Measurements from ENCODE around the gene WDPCP. TPM values are rescaled to one million over a fixed set of nuclear protein-coding genes. Genes with fewer than 3 reads are reported as not detected.

WDPCP gene
- total and polyA plus RNA-seq, 7 experiments from 2014 or later = 4.8 to 19.2 (median 15.6) TPM

- Histone ChIP-seq H3K9me3 (ENCODE audit: control insufficient read depth in 2 of 3, low read length in 3 of 3) (peaks cover 0 to 26% (median 0%) of the 10 kb centered on the region in 3 experiments), H3K27ac (ENCODE audit: low read depth, low read length) (no peak overlapping the region), H3K4me3 (ENCODE audit: low read length) (no peak overlapping the region), H3K36me3 (ENCODE audit: control insufficient read depth in 2 of 3, insufficient read depth in 3 of 3, low read length in 3 of 3) (no peaks in the 10 kb centered on the region), H3K27me3 (ENCODE audit: control insufficient read depth in 2 of 2, insufficient read depth in 2 of 2, low read length in 2 of 2) (no peaks in the 10 kb centered on the region), H3K4me1 (ENCODE audit: control insufficient read depth in 2 of 2, insufficient read depth in 2 of 2, low read length in 2 of 2) (no peaks in the 10 kb centered on the region)
- Mint-ChIP-seq H3K9me3 (peaks cover 14 to 82% (median 41%) of the 10 kb centered on the region in 11 donors), H3K4me1 (peaks cover 0 to 4% (median 0%) of the 10 kb centered on the region in 7 donors), H3K27me3 (no peaks in the 10 kb centered on the region), H3K4me3 (no peak overlapping the region), H3K27ac (no peak overlapping the region), H3K36me3 (peaks cover 0 to 55% (median 39%) of the 10 kb centered on the region in 5 donors)
- CTCF ChIA-PET = no interaction called here
- POLR2A ChIA-PET = no interaction called here
- no peak for DNase-seq
- intact Hi-C loops (cut with micrococcal nuclease) = no loop called here
- ATAC-seq = no peak
Measured at GRCh38 chr2:63268946-63269345, 319.3 kb downstream of the WDPCP start.

GRCh38 chr2:63261137-63261621 lies 327.1 kb downstream of the WDPCP start:
- ATAC-seq = no peak
- no peak overlapping the region for H3K27ac Mint-ChIP-seq
- no peak overlapping the region for H3K4me3 ChIP-seq (ENCODE audit: low read length)
- H3K27me3 ChIP-seq (ENCODE audit: control insufficient read depth in 2 of 2, insufficient read depth in 2 of 2, low read length in 2 of 2) = no peaks in the 10 kb centered on the region
- H3K36me3 Mint-ChIP-seq = peaks cover 0 to 31% (median 23%) of the 10 kb centered on the region in 5 donors
- no peaks in the 10 kb centered on the region for H3K36me3 ChIP-seq (ENCODE audit: control insufficient read depth in 2 of 3, insufficient read depth in 3 of 3, low read length in 3 of 3)
- no peak for DNase-seq
- H3K9me3 ChIP-seq (ENCODE audit: control insufficient read depth in 2 of 3, low read length in 3 of 3) = no peaks in the 10 kb centered on the region
- intact Hi-C loops (cut with micrococcal nuclease) = no loop called here
- ChIA-PET POLR2A (no interaction called here), CTCF (interaction anchor here (0.6 kb wide), 1 partner anchor 88 kb away, joined by 3 read pairs; no protein-coding TSS in a partner anchor)
- H3K4me3 Mint-ChIP-seq = no peak overlapping the region
- H3K9me3 Mint-ChIP-seq = peaks cover 0 to 23% (median 9%) of the 10 kb centered on the region in 11 donors
- H3K4me1 ChIP-seq (ENCODE audit: control insufficient read depth in 2 of 2, insufficient read depth in 2 of 2, low read length in 2 of 2) = no peaks in the 10 kb centered on the region
- H3K27ac ChIP-seq (ENCODE audit: low read depth, low read length) = no peak overlapping the region
- H3K4me1 Mint-ChIP-seq = peaks cover 0 to 8% (median 5%) of the 10 kb centered on the region in 7 donors
- no peaks in the 10 kb centered on the region for H3K27me3 Mint-ChIP-seq

- ATAC-seq (peak; percentile 36), DNase-seq (no peak)
- Histone ChIP-seq H3K4me1 (ENCODE audit: control insufficient read depth in 2 of 2, insufficient read depth in 2 of 2, low read length in 2 of 2) (no peaks in the 10 kb centered on the region), H3K27me3 (ENCODE audit: control insufficient read depth in 2 of 2, insufficient read depth in 2 of 2, low read length in 2 of 2) (no peaks in the 10 kb centered on the region), H3K27ac (ENCODE audit: low read depth, low read length) (no peak overlapping the region), H3K36me3 (ENCODE audit: control insufficient read depth in 2 of 3, insufficient read depth in 3 of 3, low read length in 3 of 3) (no peaks in the 10 kb centered on the region), H3K9me3 (ENCODE audit: control insufficient read depth in 2 of 3, low read length in 3 of 3) (no peaks in the 10 kb centered on the region), H3K4me3 (ENCODE audit: low read length) (no peak overlapping the region)
- H3K27me3 Mint-ChIP-seq = no peaks in the 10 kb centered on the region
- POLR2A ChIA-PET = no interaction called here
- CTCF ChIA-PET = no interaction called here
- peaks cover 0 to 34% (median 26%) of the 10 kb centered on the region in 5 donors for H3K36me3 Mint-ChIP-seq
- peaks cover 0 to 8% (median 5%) of the 10 kb centered on the region in 7 donors for H3K4me1 Mint-ChIP-seq
- no peak overlapping the region for H3K4me3 Mint-ChIP-seq
- intact Hi-C loops (cut with micrococcal nuclease) = no loop called here
- H3K27ac Mint-ChIP-seq = no peak overlapping the region
- peaks cover under 1 to 27% (median 9%) of the 10 kb centered on the region in 11 donors for H3K9me3 Mint-ChIP-seq
Measured at GRCh38 chr2:63257473-63257872, 330.8 kb downstream of the WDPCP start.

- Mint-ChIP-seq H3K27me3 (no peaks in the 10 kb centered on the region), H3K4me3 (no peak overlapping the region), H3K4me1 (peaks cover 0 to 5% (median 0%) of the 10 kb centered on the region in 7 donors), H3K27ac (no peak overlapping the region), H3K36me3 (peaks cover 0 to 61% (median 49%) of the 10 kb centered on the region in 5 donors), H3K9me3 (peaks cover 4 to 63% (median 26%) of the 10 kb centered on the region in 11 donors)
- ChIA-PET POLR2A (no interaction called here), CTCF (no interaction called here)
- Histone ChIP-seq H3K9me3 (ENCODE audit: control insufficient read depth in 2 of 3, low read length in 3 of 3) (no peaks in the 10 kb centered on the region), H3K27ac (ENCODE audit: low read depth, low read length) (no peak overlapping the region), H3K36me3 (ENCODE audit: control insufficient read depth in 2 of 3, insufficient read depth in 3 of 3, low read length in 3 of 3) (no peaks in the 10 kb centered on the region), H3K27me3 (ENCODE audit: control insufficient read depth in 2 of 2, insufficient read depth in 2 of 2, low read length in 2 of 2) (no peaks in the 10 kb centered on the region), H3K4me3 (ENCODE audit: low read length) (no peak overlapping the region), H3K4me1 (ENCODE audit: control insufficient read depth in 2 of 2, insufficient read depth in 2 of 2, low read length in 2 of 2) (no peaks in the 10 kb centered on the region)
- ATAC-seq = no peak
- no peak for DNase-seq
- intact Hi-C loops (cut with micrococcal nuclease) = no loop called here
Measured at GRCh38 chr2:63249161-63249560, 339.1 kb downstream of the WDPCP start.

GRCh38 chr2:63242747-63243146 lies 345.5 kb downstream of the WDPCP start:
- Histone ChIP-seq H3K9me3 (ENCODE audit: control insufficient read depth in 2 of 3, low read length in 3 of 3) (no peaks in the 10 kb centered on the region), H3K4me3 (ENCODE audit: low read length) (no peak overlapping the region), H3K27me3 (ENCODE audit: control insufficient read depth in 2 of 2, insufficient read depth in 2 of 2, low read length in 2 of 2) (no peaks in the 10 kb centered on the region), H3K27ac (ENCODE audit: low read depth, low read length) (no peak overlapping the region), H3K36me3 (ENCODE audit: control insufficient read depth in 2 of 3, insufficient read depth in 3 of 3, low read length in 3 of 3) (no peaks in the 10 kb centered on the region), H3K4me1 (ENCODE audit: control insufficient read depth in 2 of 2, insufficient read depth in 2 of 2, low read length in 2 of 2) (no peaks in the 10 kb centered on the region)
- ChIA-PET POLR2A (no interaction called here), CTCF (no interaction called here)
- Mint-ChIP-seq H3K4me3 (no peak overlapping the region), H3K4me1 (no peaks in the 10 kb centered on the region), H3K27ac (no peak overlapping the region), H3K27me3 (no peaks in the 10 kb centered on the region), H3K9me3 (peaks cover 0 to 17% (median 5%) of the 10 kb centered on the region in 11 donors), H3K36me3 (peaks cover 0 to 35% (median 28%) of the 10 kb centered on the region in 5 donors)
- intact Hi-C loops (cut with micrococcal nuclease) = no loop called here
- ATAC-seq (no peak), DNase-seq (no peak)

DNA sequence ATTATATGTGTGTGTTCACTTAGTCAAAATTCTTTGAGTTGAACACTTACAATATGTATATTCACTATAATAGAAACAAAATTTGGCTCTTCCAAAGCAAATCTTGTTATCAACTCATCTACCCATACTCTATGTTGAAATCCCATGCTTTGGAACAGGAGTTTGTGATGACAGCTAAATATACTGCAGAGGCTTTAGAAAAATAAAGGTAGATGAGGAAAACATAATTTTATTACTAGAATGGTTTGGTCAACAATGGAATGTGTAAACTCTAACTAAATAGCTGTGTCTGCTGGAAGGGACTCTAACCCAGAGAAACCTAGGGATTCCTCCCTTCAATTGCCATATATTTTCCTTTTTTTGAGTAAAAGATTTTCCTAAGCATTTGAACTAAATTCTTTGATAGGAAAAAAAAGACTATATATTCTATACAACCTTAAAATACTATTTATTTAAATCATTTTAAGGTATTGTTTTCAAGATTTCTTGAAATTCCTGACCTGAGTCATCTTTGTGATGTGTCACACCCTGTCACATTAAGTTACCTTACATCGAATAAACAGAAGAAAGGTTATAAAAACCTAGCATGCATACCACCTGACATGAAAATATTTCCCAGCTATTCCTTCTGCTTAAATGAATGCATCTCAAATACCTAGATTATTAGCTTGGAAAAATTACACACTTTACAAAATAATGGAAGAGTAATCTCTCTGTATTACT lies 362.2 kb downstream of the WDPCP start:
- ChIA-PET CTCF (no interaction called here), POLR2A (no interaction called here)
- no peak overlapping the region for H3K27ac Mint-ChIP-seq
- ATAC-seq (no peak), DNase-seq (no peak)
- peaks cover 0 to 24% (median 9%) of the 10 kb centered on the region in 11 donors for H3K9me3 Mint-ChIP-seq
- intact Hi-C loops (cut with micrococcal nuclease) = no loop called here
- no peaks in the 10 kb centered on the region for H3K27me3 Mint-ChIP-seq
- H3K4me3 Mint-ChIP-seq = no peak overlapping the region
- no peak overlapping the region for H3K27ac ChIP-seq (ENCODE audit: low read depth, low read length)
- H3K4me1 Mint-ChIP-seq = no peaks in the 10 kb centered on the region
- H3K4me1 ChIP-seq (ENCODE audit: control insufficient read depth in 2 of 2, insufficient read depth in 2 of 2, low read length in 2 of 2) = no peaks in the 10 kb centered on the region
- H3K9me3 ChIP-seq (ENCODE audit: control insufficient read depth in 2 of 3, low read length in 3 of 3) = no peaks in the 10 kb centered on the region
- H3K36me3 ChIP-seq (ENCODE audit: control insufficient read depth in 2 of 3, insufficient read depth in 3 of 3, low read length in 3 of 3) = no peaks in the 10 kb centered on the region
- H3K36me3 Mint-ChIP-seq = peaks cover 0 to 18% (median 9%) of the 10 kb centered on the region in 5 donors
- no peak overlapping the region for H3K4me3 ChIP-seq (ENCODE audit: low read length)
- H3K27me3 ChIP-seq (ENCODE audit: control insufficient read depth in 2 of 2, insufficient read depth in 2 of 2, low read length in 2 of 2) = no peaks in the 10 kb centered on the region
